Brain microvascular endothelial cell (primary cell): ENCODE results near the gene NAT16.

Source experiments
- DNase-seq: peaks from one replicate; pipeline ENCODE4 v3.0.0-alpha.2; 2020
- H3K27ac ChIP-seq: fragments of 250-450 bp; sonication (Bioruptor Pico); 2 replicates; pipeline ENCODE4 v1.5.1; 2020; ENCODE audit warnings: mild to moderate bottlenecking, moderate library complexity
- H3K27me3 ChIP-seq: fragments of 250-450 bp; sonication (Bioruptor Pico); replicated peaks from 2 replicates; pipeline ENCODE4 v1.5.1; 2020; ENCODE audit warnings: mild to moderate bottlenecking
- H3K36me3 ChIP-seq: fragments of 250-450 bp; sonication (Bioruptor Pico); replicated peaks from 2 replicates; pipeline ENCODE4 v1.5.1; 2020; ENCODE audit warnings: mild to moderate bottlenecking
- H3K4me3 ChIP-seq: 2 replicates; pipeline ENCODE4 v1.5.1; 2011; ENCODE audit warnings: low read depth, mild to moderate bottlenecking, control low read depth, low read length, moderate library complexity
- CTCF ChIP-seq: IDR thresholded peaks from 2 replicates; pipeline ENCODE4 v1.5.1; 2011; ENCODE audit warnings: low read depth, mild to moderate bottlenecking, moderate library complexity, low read length, control low read depth, inconsistent platforms; ENCODE audit errors: missing control alignments
- in situ Hi-C: cut with HindIII; loops from 2 replicates; pipeline ENCODE4 v1.10.0; 2017; ENCODE audit warnings: low sequenced_read_pairs, low pct_ligation_motif_present

The NAT16 gene

GRCh38 chr7:101211501-101211900 lies 31.4 kb upstream of the NAT16 start:
- in situ Hi-C loops = no loop called here
- no peaks in the 10 kb centered on the region for H3K27me3 ChIP-seq
- H3K4me3 ChIP-seq = no peak overlapping the region
- peaks cover 61% of the 10 kb centered on the region for H3K36me3 ChIP-seq
- DNase-seq = no peak
- no peak overlapping the region for H3K27ac ChIP-seq
- no peak for TF ChIP-seq CTCF

- H3K36me3 ChIP-seq = peaks cover 61% of the 10 kb centered on the region
- in situ Hi-C loops = no loop called here
- no peak for TF ChIP-seq CTCF
- H3K4me3 ChIP-seq = no peak overlapping the region
- H3K27ac ChIP-seq = no peak overlapping the region
- no peak for DNase-seq
- H3K27me3 ChIP-seq = no peaks in the 10 kb centered on the region
Measured at GRCh38 chr7:101210143-101210542, 30.1 kb upstream of the NAT16 start.

GRCh38 chr7:101208794-101209193 lies 28.7 kb upstream of the NAT16 start:
- no peak for TF ChIP-seq CTCF
- in situ Hi-C loops = no loop called here
- Histone ChIP-seq H3K27ac (no peak overlapping the region), H3K4me3 (no peak overlapping the region), H3K36me3 (peaks cover 53% of the 10 kb centered on the region), H3K27me3 (no peaks in the 10 kb centered on the region)
- DNase-seq = no peak

GRCh38 chr7:101207459-101207858 lies 27.4 kb upstream of the NAT16 start:
- no peak for DNase-seq
- Histone ChIP-seq H3K36me3 (peaks cover 51% of the 10 kb centered on the region), H3K27ac (no peak overlapping the region), H3K27me3 (peaks cover 4% of the 10 kb centered on the region), H3K4me3 (no peak overlapping the region)
- in situ Hi-C loops = no loop called here
- no peak for TF ChIP-seq CTCF

- H3K27me3 ChIP-seq = peaks cover 12% of the 10 kb centered on the region
Measured at GRCh38 chr7:101206665-101207042, 26.6 kb upstream of the NAT16 start.

More at GRCh38 chr7:101206665-101207042, 26.6 kb upstream of the NAT16 start:
- TF ChIP-seq CTCF = no peak
- H3K36me3 ChIP-seq = peaks cover 46% of the 10 kb centered on the region
- DNase-seq = no peak
- H3K4me3 ChIP-seq = no peak overlapping the region
- in situ Hi-C loops = no loop called here
- H3K27ac ChIP-seq = no peak overlapping the region
